Stimulated activated CD4-positive, alpha-beta T cell treated with anti-CD3 and anti-CD28 coated beads, Interleukin-15, amount 100 ng/mL, for 48 hours (primary cell): ENCODE results near the gene ZGPAT.
A peak's percentile ranks its signal among the peaks of the same experiment; 100 is the strongest.

ENCODE experiments used
- DNase-seq, 2 donors: peaks; one replicate each; pipeline ENCODE4 v3.0.0-alpha.2; 2020; ENCODE audit warnings: low read depth in 2 of 2

The ZGPAT gene

DNA sequence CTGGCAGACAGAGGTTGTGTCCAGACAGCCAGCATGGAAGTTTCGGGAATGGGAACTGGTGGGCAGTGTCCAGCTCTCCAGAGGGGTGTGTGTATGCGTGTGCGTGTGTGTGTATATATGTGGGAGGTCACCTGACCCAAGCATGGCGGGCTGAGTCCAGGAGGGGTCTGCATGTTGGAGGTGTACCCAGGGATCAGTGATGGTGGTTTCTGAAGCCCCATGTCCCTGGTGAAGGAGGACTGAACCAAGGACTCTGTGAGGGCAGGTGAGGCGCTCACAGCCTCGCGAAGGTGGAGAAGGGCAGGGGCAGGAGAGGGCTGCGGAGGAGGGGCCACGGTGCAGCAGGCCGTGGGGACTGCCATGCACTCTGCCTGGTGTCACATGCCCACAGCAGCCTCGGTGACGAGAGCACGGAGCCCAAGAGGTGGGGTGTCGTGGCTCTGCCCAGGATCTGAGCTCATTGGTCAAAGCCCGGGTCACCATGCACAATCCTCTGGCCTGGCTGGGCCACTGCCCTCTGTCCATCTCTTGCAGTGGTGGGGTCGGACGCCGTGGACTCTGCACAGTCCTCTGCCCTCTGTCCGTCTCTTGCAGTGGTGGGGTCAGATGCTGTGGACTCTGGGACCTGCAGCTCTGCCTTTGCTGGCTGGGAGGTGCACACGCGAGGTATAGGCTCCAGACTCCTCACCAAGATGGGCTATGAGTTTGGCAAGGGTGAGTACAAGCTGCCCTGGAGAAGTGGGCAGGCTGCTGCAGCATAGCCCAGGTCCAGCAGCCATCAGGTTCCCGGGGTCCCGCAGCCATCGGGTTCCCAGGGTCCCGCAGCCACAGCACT, 26.5 kb downstream of the ZGPAT start:
- no peak for DNase-seq

GRCh38 chr20:63734946-63735858, 27.4 kb downstream of the ZGPAT start:
- DNase-seq = no peak

GRCh38 chr20:63735859-63736718, 28.2 kb downstream of the ZGPAT start, which contains the start of gene LIME1:
LIME1 (plus strand) TSS chr20:63736664; CDS start chr20:63737550, 886 bp downstream.
- DNase-seq = no peak

- no peak for DNase-seq
These were observed 29.3 kb downstream of the ZGPAT start for GRCh38 chr20:63736893-63737694.

GRCh38 chr20:63737695-63737944, 29.8 kb downstream of the ZGPAT start:
- no peak for DNase-seq

DNA sequence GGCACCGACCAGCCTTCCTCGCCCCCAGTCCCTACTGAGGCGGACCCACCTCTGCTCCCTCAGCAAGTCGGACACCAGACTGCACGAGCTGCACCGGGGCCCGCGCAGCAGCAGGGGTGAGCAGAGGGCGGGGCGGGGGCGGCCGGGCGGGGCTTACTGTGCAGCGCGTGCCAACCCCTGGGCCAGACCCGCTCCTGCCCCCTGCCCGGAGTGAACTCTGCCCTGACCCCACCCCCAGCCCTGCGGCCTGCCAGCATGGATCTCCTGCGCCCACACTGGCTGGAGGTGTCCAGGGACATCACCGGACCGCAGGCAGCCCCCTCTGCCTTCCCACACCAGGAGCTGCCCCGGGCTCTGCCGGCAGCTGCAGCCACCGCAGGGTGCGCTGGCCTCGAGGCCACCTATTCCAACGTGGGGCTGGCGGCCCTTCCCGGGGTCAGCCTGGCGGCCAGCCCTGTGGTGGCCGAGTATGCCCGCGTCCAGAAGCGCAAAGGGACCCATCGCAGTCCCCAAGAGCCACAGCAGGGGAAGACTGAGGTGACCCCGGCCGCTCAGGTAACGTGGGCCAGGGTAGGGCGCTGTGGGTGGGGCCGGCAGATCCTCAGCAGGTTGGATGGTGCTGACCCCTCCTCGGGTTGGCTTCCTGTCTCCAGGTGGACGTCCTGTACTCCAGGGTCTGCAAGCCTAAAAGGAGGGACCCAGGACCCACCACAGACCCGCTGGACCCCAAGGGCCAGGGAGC, 30.3 kb downstream of the ZGPAT start:
- DNase-seq = no peak

DNA sequence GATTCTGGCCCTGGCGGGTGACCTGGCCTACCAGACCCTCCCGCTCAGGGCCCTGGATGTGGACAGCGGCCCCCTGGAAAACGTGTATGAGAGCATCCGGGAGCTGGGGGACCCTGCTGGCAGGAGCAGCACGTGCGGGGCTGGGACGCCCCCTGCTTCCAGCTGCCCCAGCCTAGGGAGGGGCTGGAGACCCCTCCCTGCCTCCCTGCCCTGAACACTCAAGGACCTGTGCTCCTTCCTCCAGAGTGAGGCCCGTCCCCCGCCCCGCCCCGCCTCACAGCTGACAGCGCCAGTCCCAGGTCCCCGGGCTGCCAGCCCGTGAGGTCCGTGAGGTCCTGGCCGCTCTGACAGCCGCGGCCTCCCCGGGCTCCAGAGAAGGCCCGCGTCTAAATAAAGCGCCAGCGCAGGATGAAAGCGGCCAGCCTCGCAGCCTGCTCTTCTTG, 30.9 kb downstream of the ZGPAT start:
- no peak for DNase-seq

DNA sequence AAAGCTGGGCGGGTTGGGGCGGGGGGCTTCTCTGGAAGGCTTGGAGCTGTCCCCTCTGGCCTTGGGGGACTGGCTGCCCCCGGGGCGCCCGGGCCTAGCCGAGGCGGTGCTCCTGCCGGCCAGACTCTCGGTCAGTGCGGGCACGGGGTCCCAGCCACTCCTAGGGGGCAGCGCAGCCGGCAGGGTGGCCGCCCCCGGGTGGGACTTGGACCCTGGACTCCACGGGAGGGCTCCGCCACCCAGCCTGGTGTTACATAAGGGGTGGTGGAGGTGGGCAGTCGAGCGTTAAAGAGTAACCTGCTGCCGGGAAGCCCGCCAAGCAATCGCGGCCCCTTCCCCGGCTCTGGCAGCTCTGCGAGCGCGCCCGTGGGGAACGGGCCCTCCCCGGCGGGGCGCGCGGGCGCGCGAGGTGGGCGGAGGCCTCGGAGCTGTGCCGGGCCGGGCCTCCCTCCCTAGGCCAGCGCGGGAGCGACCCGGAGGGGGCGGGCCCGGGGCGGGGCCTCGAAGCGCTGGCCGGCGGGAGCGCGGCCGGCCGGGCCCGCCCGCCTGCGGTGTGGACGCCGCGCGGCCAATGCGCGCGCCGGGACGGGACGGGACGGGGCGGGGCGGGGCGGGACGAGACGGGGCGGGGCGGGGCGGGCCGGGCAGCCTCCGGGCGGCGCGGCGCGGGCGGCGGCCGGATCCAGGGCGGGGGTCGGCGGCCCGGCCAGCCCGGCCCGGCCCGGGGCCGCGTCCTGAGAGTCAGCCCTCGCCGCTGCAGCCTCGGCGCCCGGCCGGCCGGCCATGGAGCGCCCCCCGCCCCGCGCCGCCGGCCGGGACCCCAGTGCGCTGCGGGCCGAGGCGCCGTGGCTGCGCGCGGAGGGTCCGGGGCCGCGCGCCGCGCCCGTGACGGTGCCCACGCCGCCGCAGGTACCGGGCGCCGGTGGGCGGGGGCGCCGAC, 31.6 kb downstream of the ZGPAT start, which contains the start of gene SLC2A4RG:
Gene SLC2A4RG, plus strand, starts transcription at position 647 of the 940 bp plus-strand sequence. Its CDS starts 137 bp downstream, at position 784.
- peak in 1 of 2 donors; percentile 56 for DNase-seq

DNA sequence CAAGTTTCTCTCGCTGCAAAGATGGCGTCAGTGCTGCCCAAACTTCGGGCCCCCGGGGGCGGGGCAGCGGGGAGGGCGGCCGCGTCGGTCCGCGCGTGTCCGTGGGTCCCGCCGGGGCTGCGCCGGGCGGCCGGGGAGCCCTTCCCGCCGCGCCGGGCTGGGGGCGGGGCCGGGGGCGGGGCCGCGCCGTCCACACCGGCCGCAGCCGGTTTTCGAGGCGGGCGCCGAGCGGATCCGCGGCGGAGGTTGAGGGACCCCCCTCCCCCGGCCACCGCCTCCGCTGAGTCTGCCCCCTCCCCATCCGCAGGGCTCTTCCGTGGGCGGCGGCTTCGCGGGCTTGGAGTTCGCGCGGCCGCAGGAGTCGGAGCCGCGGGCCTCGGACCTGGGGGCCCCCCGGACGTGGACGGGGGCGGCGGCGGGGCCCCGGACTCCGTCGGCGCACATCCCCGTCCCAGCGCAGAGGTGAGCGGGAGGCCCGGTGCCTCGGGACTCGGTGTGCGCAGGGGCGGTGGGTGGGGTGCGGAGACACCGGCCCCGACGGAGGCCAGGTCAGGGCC, 32.3 kb downstream of the ZGPAT start:
- DNase-seq = no peak

- DNase-seq = no peak
These were observed 33.0 kb downstream of the ZGPAT start for GRCh38 chr20:63740627-63741353.

DNA sequence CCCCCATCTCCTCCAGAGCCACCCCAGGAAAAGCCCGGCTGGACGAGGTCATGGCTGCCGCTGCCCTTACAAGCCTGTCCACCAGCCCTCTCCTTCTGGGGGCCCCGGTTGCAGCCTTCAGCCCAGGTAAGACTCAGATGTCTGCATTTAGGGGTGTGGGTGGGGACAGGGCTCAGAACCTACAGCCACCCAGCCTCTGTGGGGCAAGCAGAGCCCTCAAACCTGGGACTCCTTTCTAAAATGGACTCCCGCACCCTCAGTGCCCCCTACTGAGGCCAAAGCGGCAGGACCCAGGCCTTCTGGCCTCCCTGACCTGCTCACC, 33.5 kb downstream of the ZGPAT start:
- DNase-seq = no peak

DNA sequence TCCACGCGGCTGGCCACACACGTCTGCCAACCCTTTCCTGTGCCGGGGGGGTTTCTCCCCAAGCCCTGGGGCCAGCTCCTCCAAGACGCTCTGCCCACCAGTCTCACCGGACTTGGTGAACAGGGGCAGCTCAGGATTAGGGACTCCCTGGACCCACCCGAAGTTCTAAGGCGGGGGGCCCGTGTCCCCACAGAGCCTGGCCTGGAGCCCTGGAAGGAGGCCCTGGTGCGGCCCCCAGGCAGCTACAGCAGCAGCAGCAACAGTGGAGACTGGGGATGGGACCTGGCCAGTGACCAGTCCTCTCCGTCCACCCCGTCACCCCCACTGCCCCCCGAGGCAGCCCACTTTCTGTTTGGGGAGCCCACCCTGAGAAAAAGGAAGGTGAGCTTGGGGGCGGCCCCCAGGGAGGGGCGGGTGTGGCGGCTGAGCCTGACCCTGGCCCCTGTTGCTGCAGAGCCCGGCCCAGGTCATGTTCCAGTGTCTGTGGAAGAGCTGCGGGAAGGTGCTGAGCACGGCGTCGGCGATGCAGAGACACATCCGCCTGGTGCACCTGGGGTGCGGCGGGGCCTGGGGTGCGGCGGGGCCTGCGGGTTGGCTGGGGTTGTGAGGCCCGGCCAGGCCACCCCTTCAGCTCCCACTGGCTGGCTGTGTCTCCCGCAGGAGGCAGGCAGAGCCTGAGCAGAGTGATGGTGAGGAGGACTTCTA, 34.0 kb downstream of the ZGPAT start:
- no peak for DNase-seq

DNA sequence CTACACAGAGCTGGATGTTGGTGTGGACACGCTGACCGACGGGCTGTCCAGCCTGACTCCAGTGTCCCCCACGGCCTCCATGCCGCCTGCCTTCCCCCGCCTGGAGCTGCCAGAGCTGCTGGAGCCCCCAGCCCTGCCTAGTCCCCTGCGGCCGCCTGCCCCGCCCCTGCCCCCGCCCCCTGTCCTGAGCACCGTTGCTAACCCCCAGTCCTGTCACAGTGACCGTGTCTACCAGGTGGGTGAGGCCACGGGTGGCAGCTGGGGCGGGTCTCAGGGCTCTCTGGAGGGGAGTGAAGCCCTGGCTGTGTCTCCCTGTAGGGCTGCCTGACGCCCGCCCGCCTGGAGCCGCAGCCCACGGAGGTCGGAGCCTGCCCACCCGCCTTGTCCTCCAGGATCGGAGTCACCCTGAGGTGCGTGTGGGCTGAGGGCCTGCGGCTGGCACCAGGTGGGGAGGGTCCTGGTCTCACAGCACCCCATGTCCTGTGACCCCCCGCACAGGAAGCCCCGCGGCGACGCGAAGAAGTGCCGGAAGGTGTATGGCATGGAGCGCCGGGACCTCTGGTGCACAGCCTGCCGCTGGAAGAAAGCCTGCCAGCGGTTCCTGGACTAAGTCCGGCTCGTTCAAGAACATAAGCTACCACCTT, 34.7 kb downstream of the ZGPAT start:
- DNase-seq = no peak

DNA sequence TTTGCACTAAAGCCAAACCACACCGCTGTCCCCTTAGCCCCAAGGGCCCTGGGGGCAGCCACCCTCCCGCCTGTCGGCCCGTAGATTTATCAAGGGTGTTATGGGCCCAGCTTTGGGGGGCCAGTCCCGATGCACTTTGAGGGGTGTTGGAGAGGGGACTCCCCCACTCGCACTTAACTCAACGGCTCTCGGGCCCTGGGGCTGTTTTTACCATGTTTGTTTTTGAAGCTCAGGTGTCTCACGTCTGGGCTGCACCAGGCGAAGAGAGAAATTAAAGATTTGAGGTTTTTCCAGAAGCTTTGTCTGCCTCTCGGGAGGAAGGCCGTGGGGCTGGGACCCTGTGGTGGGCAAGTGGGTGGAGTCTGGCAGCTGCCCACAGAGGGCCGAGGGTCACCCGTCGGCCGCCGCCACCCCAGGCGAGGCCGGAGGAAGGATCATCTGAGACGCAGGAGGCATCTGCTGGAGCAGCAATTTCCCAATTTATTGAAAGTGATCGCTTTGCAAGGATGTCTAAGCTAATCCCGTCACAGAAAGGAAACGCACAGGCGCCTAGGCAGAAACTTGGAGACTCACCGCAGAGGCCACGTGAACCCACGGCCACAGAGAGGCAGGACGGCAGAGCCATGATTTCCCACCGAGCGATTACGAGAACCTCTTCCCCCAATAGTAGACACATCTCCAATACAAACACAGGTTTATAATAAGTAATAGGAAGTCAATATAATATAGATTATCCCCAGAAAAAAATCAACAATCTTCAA, 35.6 kb downstream of the ZGPAT start:
- no peak for DNase-seq

GRCh38 chr20:63744158-63744557, 36.3 kb downstream of the ZGPAT start:
- no peak for DNase-seq
